Measurements from ENCODE around the gene SLC25A52.

SLC25A52 gene

GRCh38 chr18:31791817-31792579 lies 31.3 kb upstream of the SLC25A52 start:
- no peak overlapping the region for H3K4me3 ChIP-seq (ENCODE audit: low read depth, low read length)
- TF ChIP-seq CTCF (IDR thresholded peaks at IDR 0.05; ENCODE audit: low read depth, low read length): no peak
- no peak for DNase-seq (ENCODE audit: low read depth, low spot score)
- in situ Hi-C loops (cut with HindIII; ENCODE audit: low sequenced_read_pairs): no loop called here

- in situ Hi-C loops (cut with HindIII; ENCODE audit: low sequenced_read_pairs): no loop called here
- no peak for DNase-seq (ENCODE audit: low read depth, low spot score)
- H3K4me3 ChIP-seq (ENCODE audit: low read depth, low read length): no peak overlapping the region
- no peak for TF ChIP-seq CTCF (IDR thresholded peaks at IDR 0.05; ENCODE audit: low read depth, low read length)
Measured at GRCh38 chr18:31789409-31789808, 28.7 kb upstream of the SLC25A52 start.

GRCh38 chr18:31783059-31783458 lies 22.4 kb upstream of the SLC25A52 start:
- H3K4me3 ChIP-seq (ENCODE audit: low read depth, low read length): no peak overlapping the region
- in situ Hi-C loops (cut with HindIII; ENCODE audit: low sequenced_read_pairs): no loop called here
- TF ChIP-seq CTCF (IDR thresholded peaks at IDR 0.05; ENCODE audit: low read depth, low read length): no peak
- no peak for DNase-seq (ENCODE audit: low read depth, low spot score)

GRCh38 chr18:31778391-31778950 lies 17.8 kb upstream of the SLC25A52 start:
- no peak for TF ChIP-seq CTCF (IDR thresholded peaks at IDR 0.05; ENCODE audit: low read depth, low read length)
- H3K4me3 ChIP-seq (ENCODE audit: low read depth, low read length): no peak overlapping the region
- DNase-seq (ENCODE audit: low read depth, low spot score): no peak
- in situ Hi-C loops (cut with HindIII; ENCODE audit: low sequenced_read_pairs): no loop called here

GRCh38 chr18:31776093-31776492 lies 15.4 kb upstream of the SLC25A52 start:
- DNase-seq (ENCODE audit: low read depth, low spot score): no peak
- TF ChIP-seq CTCF (IDR thresholded peaks at IDR 0.05; ENCODE audit: low read depth, low read length): no peak
- no peak overlapping the region for H3K4me3 ChIP-seq (ENCODE audit: low read depth, low read length)
- in situ Hi-C loops (cut with HindIII; ENCODE audit: low sequenced_read_pairs): no loop called here

- TF ChIP-seq CTCF (IDR thresholded peaks at IDR 0.05; ENCODE audit: low read depth, low read length): no peak
- DNase-seq (ENCODE audit: low read depth, low spot score): no peak
- H3K4me3 ChIP-seq (ENCODE audit: low read depth, low read length): no peak overlapping the region
- in situ Hi-C loops (cut with HindIII; ENCODE audit: low sequenced_read_pairs): no loop called here
Measured at GRCh38 chr18:31774962-31775361, 14.3 kb upstream of the SLC25A52 start.
